GM12878 (cell line): ENCODE data around the gene ZNF445. TPM values are rescaled to one million over a fixed set of nuclear protein-coding genes. Genes with fewer than 3 reads are reported as not detected.

Experiments
- ATAC-seq: fragments of 200-7000 bp; cut with Tn5 transposase; 3 replicates; pipeline ENCODE4 v1.9.1; 2020; ENCODE audit warnings: mild to moderate bottlenecking, moderate library complexity
- BruUV-seq: library from RNA; stranded (reverse); fragments of 400-500 nt; replicated peaks from 2 replicates; lab custom pipeline; 2021; lab: Mats Ljungman, UMichigan
- CTCF ChIA-PET: fragments of 300-600 bp; sonication (Branson Sonifier 250); formaldehyde crosslinking; extraction: SDS; loops from one replicate; lab custom pipeline; 2021; ENCODE audit warnings: inconsistent platforms; lab: Yijun Ruan, JAX
- POLR2A ChIA-PET: fragments of 350-600 bp; formaldehyde crosslinking; extraction: SDS; loops from one replicate; lab custom pipeline; 2021; ENCODE audit warnings: inconsistent platforms; lab: Charles Lee
- RAD21 ChIA-PET: fragments of 300-600 bp; sonication (Branson Sonifier 250); formaldehyde crosslinking; loops from one replicate; lab custom pipeline; 2023; ENCODE audit warnings: antibody characterized with exemption; ENCODE audit not compliant: unreplicated experiment; lab: Charles Lee
- SMC1A ChIA-PET: fragments of 300-600 bp; sonication (Branson Sonifier 250); formaldehyde crosslinking; loops from one replicate; lab custom pipeline; 2023; ENCODE audit not compliant: unreplicated experiment, uncharacterized antibody; lab: Charles Lee
- DNase-seq: peaks from one replicate; pipeline ENCODE4 v3.0.0-alpha.2; 2011; ENCODE audit warnings: low read depth, low spot score
- FAIRE-seq: peaks from 3 replicates; lab custom pipeline; 2011; peaks lifted over from hg19 to GRCh38; lab: Jason Lieb, UNC
- H2AFZ ChIP-seq: 2 replicates; pipeline ENCODE4 v1.6.0; 2011; ENCODE audit warnings: low read depth, low read length, control low read depth; ENCODE audit not compliant: control insufficient read depth
- H3K27ac ChIP-seq: 2 replicates; pipeline ENCODE4 v1.5.1; 2011; ENCODE audit warnings: control low read depth; ENCODE audit not compliant: control insufficient read depth, insufficient read depth
- H3K27me3 ChIP-seq, 2 experiments: replicated peaks in 1 of 2; 2 replicates each; pipeline versions ENCODE4 v1.6.0 to v1.6.1; 2011; ENCODE audit warnings: low read length in 1 of 2; ENCODE audit not compliant: control insufficient read depth in 2 of 2, insufficient read depth in 2 of 2
- H3K36me3 ChIP-seq, 2 experiments: 2 replicates each; pipeline ENCODE4 v1.5.1; 2011; ENCODE audit warnings: low read length in 1 of 2; ENCODE audit not compliant: control insufficient read depth in 2 of 2, insufficient read depth in 2 of 2
- H3K4me1 ChIP-seq: 2 replicates; pipeline ENCODE4 v1.6.1; 2011; ENCODE audit warnings: mild to moderate bottlenecking, low read length, moderate library complexity, mixed read lengths; ENCODE audit not compliant: control insufficient read depth, insufficient read depth
- H3K4me2 ChIP-seq: 2 replicates; pipeline ENCODE4 v1.6.0; 2011; ENCODE audit warnings: control low read depth; ENCODE audit not compliant: control insufficient read depth, insufficient read depth
- H3K4me3 ChIP-seq: fragments of 200-600 bp; sonication (generic); 2 replicates; pipeline ENCODE4 v1.5.1; 2016
- H3K79me2 ChIP-seq: 2 replicates; pipeline ENCODE4 v1.6.0; 2011; ENCODE audit warnings: low read length; ENCODE audit not compliant: control insufficient read depth, insufficient read depth
- H3K9ac ChIP-seq: 2 replicates; pipeline ENCODE4 v1.8.0; 2011; ENCODE audit warnings: low read length, control low read depth, mixed read lengths; ENCODE audit not compliant: control insufficient read depth, insufficient read depth
- H3K9me3 ChIP-seq: replicated peaks from 3 replicates; pipeline ENCODE4 v1.5.1; 2011; ENCODE audit warnings: mild to moderate bottlenecking, low read length; ENCODE audit not compliant: control insufficient read depth, insufficient read depth
- H4K20me1 ChIP-seq: 2 replicates; pipeline ENCODE4 v1.6.0; 2011; ENCODE audit not compliant: control insufficient read depth, insufficient read depth
- IKZF1 ChIP-seq: fragments of 450-650 bp; conservative IDR thresholded peaks from 2 replicates; pipeline ENCODE4 v1.6.1; 2017; ENCODE audit warnings: antibody characterized with exemption, mild to moderate bottlenecking
- MXI1 ChIP-seq: fragments of 150-350 bp; IDR thresholded peaks from 2 replicates; pipeline ENCODE4 v1.6.1; 2011; ENCODE audit warnings: low read depth, mild to moderate bottlenecking, inconsistent platforms, low read length, improper control_type of control experiment
- RUNX3 ChIP-seq: IDR thresholded peaks from 2 replicates; pipeline ENCODE4 v1.6.1; 2012; ENCODE audit warnings: low read length, inconsistent platforms
- SMAD1 ChIP-seq: fragments of 450-650 bp; IDR thresholded peaks from 2 replicates; pipeline ENCODE4 v1.6.1; 2018; ENCODE audit warnings: mild to moderate bottlenecking, low read depth; ENCODE audit not compliant: partially characterized antibody
- WGBS: methylation state at CpG from one replicate; pipeline ENCODE4 v1.1.6; 2016; ENCODE audit warnings: low lambda C conversion rate; ENCODE audit not compliant: insufficient replicate concordance, insufficient coverage; ENCODE audit errors: missing lambda C conversion rate; 5-methylcytosine and 5-hydroxymethylcytosine counted together
- in situ Hi-C: fragments of 300-500 bp; cut with MboI; formaldehyde crosslinking; loops from 9 replicates; pipeline ENCODE4 v1.14.3; 2018; ENCODE audit warnings: mixed read lengths
- intact Hi-C: fragments of 100-400 bp; cut with micrococcal nuclease; formaldehyde crosslinking; loops from one replicate; pipeline ENCODE4 v1.14.2; 2022; ENCODE audit not compliant: unreplicated experiment
- polyA plus RNA-seq, 11 experiments: library from polyadenylated mRNA; depleted of rRNA in 4 of 11; unstranded in 6 of 11; stranded (reverse) in 5 of 11; fragments of >200 nt; fragmentation: Nextera tagmentation in 4 of 11; fragmentation: Illumina TruSeq in 1 of 11; extraction: Ambion mirVana in 4 of 11; extraction: Trizol in 1 of 11; gene quantifications; 1 replicate in 1 of 11; 2 replicates in 10 of 11; pipeline versions ENCODE4 v1.2.1 to v1.2.3, GENCODE V29; 2011 to 2016; ENCODE audit warnings: inconsistent platforms in 2 of 11, missing spikeins in 2 of 11, low read depth in 1 of 11
- total RNA-seq, 4 experiments: library from RNA; depleted of rRNA in 3 of 4; stranded (reverse); fragments of >200 nt in 3 of 4; fragmentation: Illumina TruSeq in 1 of 4; extraction: Trizol in 1 of 4; gene quantifications; 2 replicates each; pipeline versions ENCODE4 v1.2.1 to v1.2.3, GENCODE V29; 2013 to 2021
- TF ChIP-seq, protein P1 (sequence below): fragments of 450-650 bp; IDR thresholded peaks from 2 replicates; pipeline ENCODE4 v1.6.1; 2017; ENCODE audit warnings: borderline replicate concordance
- TF ChIP-seq, protein P2 (sequence below): fragments of 450-650 bp; IDR thresholded peaks from 2 replicates; pipeline ENCODE4 v1.6.1; 2017; ENCODE audit warnings: low read depth, mild to moderate bottlenecking, moderate library complexity
- TF ChIP-seq, protein P3 (sequence below): IDR thresholded peaks from 2 replicates; pipeline ENCODE4 v1.6.1; 2012; ENCODE audit warnings: mild to moderate bottlenecking, low read depth, low read length

Gene ZNF445
- total and polyA plus RNA-seq, 10 of the 15 experiments (the other 5 are each of a cell fraction or from before 2014, with no cell fraction given) = 0.80 to 14.4 (median 5.6) TPM

DNA sequence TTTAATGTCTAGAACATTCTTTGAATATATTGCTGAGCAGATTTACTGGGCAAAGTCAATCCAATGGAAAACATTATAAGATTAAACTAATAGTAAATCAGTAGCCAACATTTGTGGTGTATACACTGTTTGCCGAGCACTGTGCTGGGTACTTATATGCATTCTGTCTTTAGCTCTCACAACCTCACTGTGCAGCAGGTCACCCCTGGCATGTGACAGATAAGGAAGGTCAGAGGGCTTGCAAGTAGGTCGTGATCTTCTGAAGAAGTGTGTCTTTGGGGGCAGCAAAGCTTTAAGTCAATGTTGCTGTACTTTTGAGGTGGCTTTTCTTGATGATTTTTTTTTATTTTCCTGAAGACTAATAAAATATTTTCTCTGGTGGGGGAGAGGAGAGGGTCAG is 76.7 kb downstream of the ZNF445 start:
- no peak for ATAC-seq
- BruUV-seq = no TSS peak
- Histone ChIP-seq H3K36me3 (peaks cover 0 to 2% of the 10 kb centered on the region in 2 experiments; a peak in 1 of 4 replicates), H3K27ac (no peak overlapping the region), H3K4me1 (no peaks in the 10 kb centered on the region), H3K4me3 (no peak overlapping the region), H3K27me3 (no peaks in the 10 kb centered on the region), H3K9me3 (no peaks in the 10 kb centered on the region), H2AFZ (no peak overlapping the region), H4K20me1 (no peaks in the 10 kb centered on the region), H3K79me2 (no peaks in the 10 kb centered on the region), H3K4me2 (no peak overlapping the region), H3K9ac (no peak overlapping the region)
- DNase-seq = no peak
- ChIA-PET RAD21 (no interaction called here), SMC1A (interaction anchor here (1.3 to 1.4 kb wide), 2 partner anchors 9 to 26 kb away, joined by 3 read pairs; no protein-coding TSS in a partner anchor), CTCF (no interaction called here), POLR2A (no interaction called here)
- intact Hi-C loops (no loop called here), in situ Hi-C loops (no loop called here)
- no peak for FAIRE-seq
- WGBS = 72% methylated on average over 2 of the region's 2 CpGs
- TF ChIP-seq, protein P1, sequence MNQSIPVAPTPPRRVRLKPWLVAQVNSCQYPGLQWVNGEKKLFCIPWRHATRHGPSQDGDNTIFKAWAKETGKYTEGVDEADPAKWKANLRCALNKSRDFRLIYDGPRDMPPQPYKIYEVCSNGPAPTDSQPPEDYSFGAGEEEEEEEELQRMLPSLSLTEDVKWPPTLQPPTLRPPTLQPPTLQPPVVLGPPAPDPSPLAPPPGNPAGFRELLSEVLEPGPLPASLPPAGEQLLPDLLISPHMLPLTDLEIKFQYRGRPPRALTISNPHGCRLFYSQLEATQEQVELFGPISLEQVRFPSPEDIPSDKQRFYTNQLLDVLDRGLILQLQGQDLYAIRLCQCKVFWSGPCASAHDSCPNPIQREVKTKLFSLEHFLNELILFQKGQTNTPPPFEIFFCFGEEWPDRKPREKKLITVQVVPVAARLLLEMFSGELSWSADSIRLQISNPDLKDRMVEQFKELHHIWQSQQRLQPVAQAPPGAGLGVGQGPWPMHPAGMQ = no peak
- no peak for TF ChIP-seq MXI1
- no peak for TF ChIP-seq IKZF1
- TF ChIP-seq RUNX3 = no peak
- TF ChIP-seq, protein P2, sequence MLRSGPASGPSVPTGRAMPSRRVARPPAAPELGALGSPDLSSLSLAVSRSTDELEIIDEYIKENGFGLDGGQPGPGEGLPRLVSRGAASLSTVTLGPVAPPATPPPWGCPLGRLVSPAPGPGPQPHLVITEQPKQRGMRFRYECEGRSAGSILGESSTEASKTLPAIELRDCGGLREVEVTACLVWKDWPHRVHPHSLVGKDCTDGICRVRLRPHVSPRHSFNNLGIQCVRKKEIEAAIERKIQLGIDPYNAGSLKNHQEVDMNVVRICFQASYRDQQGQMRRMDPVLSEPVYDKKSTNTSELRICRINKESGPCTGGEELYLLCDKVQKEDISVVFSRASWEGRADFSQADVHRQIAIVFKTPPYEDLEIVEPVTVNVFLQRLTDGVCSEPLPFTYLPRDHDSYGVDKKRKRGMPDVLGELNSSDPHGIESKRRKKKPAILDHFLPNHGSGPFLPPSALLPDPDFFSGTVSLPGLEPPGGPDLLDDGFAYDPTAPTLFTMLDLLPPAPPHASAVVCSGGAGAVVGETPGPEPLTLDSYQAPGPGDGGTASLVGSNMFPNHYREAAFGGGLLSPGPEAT = no peak
- no peak for TF ChIP-seq SMAD1
- TF ChIP-seq, protein P3, sequence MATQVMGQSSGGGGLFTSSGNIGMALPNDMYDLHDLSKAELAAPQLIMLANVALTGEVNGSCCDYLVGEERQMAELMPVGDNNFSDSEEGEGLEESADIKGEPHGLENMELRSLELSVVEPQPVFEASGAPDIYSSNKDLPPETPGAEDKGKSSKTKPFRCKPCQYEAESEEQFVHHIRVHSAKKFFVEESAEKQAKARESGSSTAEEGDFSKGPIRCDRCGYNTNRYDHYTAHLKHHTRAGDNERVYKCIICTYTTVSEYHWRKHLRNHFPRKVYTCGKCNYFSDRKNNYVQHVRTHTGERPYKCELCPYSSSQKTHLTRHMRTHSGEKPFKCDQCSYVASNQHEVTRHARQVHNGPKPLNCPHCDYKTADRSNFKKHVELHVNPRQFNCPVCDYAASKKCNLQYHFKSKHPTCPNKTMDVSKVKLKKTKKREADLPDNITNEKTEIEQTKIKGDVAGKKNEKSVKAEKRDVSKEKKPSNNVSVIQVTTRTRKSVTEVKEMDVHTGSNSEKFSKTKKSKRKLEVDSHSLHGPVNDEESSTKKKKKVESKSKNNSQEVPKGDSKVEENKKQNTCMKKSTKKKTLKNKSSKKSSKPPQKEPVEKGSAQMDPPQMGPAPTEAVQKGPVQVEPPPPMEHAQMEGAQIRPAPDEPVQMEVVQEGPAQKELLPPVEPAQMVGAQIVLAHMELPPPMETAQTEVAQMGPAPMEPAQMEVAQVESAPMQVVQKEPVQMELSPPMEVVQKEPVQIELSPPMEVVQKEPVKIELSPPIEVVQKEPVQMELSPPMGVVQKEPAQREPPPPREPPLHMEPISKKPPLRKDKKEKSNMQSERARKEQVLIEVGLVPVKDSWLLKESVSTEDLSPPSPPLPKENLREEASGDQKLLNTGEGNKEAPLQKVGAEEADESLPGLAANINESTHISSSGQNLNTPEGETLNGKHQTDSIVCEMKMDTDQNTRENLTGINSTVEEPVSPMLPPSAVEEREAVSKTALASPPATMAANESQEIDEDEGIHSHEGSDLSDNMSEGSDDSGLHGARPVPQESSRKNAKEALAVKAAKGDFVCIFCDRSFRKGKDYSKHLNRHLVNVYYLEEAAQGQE = no peak
